Measurements from ENCODE around the gene PLEKHH2.
A peak's percentile ranks its signal among the peaks of the same experiment; 100 is the strongest.

The PLEKHH2 gene

DNA sequence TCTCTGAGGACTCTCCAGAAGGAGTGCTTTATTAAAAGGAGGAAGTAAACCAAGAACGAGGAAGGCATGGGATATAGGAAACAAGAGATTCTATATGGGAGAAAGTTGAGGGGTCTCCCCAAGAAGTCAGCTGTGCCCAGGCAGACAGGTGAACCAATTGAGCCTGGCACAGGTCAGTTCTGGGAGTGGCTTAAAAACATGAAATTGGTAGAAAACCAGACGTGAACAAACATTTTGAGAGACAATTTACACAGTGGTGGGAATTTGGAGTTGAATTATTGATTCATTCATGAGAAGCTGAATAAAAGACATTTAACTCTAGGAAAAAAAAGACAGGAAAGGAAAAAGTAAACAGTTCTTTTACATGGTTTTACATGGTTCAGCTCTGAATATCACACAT lies 16.4 kb downstream of the PLEKHH2 start:
- Histone ChIP-seq H3K27me3 (ENCODE audit: insufficient read depth, poor library complexity, severe bottlenecking) (peaks cover 4% of the 10 kb centered on the region), H3K27ac (replicated peaks) (no peak overlapping the region), H3K4me3 (replicated peaks; ENCODE audit: insufficient read depth, low read length) (no peak overlapping the region)
- TF ChIP-seq SPI1 (IDR thresholded peaks at IDR 0.05; ENCODE audit: borderline replicate concordance, low read depth) (no peak), REST (IDR thresholded peaks at IDR 0.05; ENCODE audit: insufficient replicate concordance, low read depth) (no peak), GABPA (IDR thresholded peaks at IDR 0.05; ENCODE audit: low read depth) (no peak), POLR2AphosphoS5 (IDR thresholded peaks at IDR 0.05; ENCODE audit: low read depth) (no peak)
- TF ChIP-seq, protein P1, sequence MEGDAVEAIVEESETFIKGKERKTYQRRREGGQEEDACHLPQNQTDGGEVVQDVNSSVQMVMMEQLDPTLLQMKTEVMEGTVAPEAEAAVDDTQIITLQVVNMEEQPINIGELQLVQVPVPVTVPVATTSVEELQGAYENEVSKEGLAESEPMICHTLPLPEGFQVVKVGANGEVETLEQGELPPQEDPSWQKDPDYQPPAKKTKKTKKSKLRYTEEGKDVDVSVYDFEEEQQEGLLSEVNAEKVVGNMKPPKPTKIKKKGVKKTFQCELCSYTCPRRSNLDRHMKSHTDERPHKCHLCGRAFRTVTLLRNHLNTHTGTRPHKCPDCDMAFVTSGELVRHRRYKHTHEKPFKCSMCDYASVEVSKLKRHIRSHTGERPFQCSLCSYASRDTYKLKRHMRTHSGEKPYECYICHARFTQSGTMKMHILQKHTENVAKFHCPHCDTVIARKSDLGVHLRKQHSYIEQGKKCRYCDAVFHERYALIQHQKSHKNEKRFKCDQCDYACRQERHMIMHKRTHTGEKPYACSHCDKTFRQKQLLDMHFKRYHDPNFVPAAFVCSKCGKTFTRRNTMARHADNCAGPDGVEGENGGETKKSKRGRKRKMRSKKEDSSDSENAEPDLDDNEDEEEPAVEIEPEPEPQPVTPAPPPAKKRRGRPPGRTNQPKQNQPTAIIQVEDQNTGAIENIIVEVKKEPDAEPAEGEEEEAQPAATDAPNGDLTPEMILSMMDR (IDR thresholded peaks at IDR 0.05; ENCODE audit: insufficient read depth, low read length) = no peak
- no peak for DNase-seq (ENCODE audit: low read depth in 1 of 2, low spot score in 1 of 2)

DNA sequence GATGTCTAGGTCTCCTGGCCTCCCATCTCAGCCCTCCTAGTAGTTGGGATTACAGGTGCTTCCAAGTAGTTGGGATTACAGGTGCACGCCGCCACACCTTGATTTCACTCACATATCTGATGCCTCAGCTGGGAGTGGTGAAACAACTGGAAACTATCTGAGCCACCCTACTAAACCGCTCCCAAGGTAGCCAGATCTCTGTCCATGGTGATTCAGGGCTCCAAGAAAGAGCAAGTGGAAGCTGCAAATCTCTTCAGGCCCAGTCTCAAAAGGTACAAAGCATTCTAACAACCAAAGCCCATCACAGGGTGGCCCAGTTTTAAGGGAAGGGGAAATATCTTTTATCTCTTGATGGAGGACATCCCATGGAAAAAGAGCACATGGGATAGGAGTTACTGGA lies 20.2 kb downstream of the PLEKHH2 start:
- Histone ChIP-seq H3K4me3 (replicated peaks; ENCODE audit: insufficient read depth, low read length) (no peak overlapping the region), H3K27me3 (ENCODE audit: insufficient read depth, poor library complexity, severe bottlenecking) (no peaks in the 10 kb centered on the region), H3K27ac (replicated peaks) (no peak overlapping the region)
- TF ChIP-seq REST (IDR thresholded peaks at IDR 0.05; ENCODE audit: insufficient replicate concordance, low read depth) = peak; percentile 67
- TF ChIP-seq, protein P1 (IDR thresholded peaks at IDR 0.05; ENCODE audit: insufficient read depth, low read length) = no peak
- no peak for DNase-seq (ENCODE audit: low read depth in 1 of 2, low spot score in 1 of 2)

- no peak for TF ChIP-seq SPI1 (IDR thresholded peaks at IDR 0.05; ENCODE audit: borderline replicate concordance, low read depth)
- TF ChIP-seq POLR2AphosphoS5 (IDR thresholded peaks at IDR 0.05; ENCODE audit: low read depth) = no peak
- TF ChIP-seq REST (IDR thresholded peaks at IDR 0.05; ENCODE audit: insufficient replicate concordance, low read depth) = no peak
- no peak for TF ChIP-seq GABPA (IDR thresholded peaks at IDR 0.05; ENCODE audit: low read depth)
- Histone ChIP-seq H3K4me3 (replicated peaks; ENCODE audit: insufficient read depth, low read length) (peak overlapping the region; percentile 7; the same call in 1 of the 2 replicates), H3K27ac (replicated peaks) (no peak overlapping the region), H3K27me3 (ENCODE audit: insufficient read depth, poor library complexity, severe bottlenecking) (no peaks in the 10 kb centered on the region)
- DNase-seq (ENCODE audit: low read depth in 1 of 2, low spot score in 1 of 2) = no peak
Observed at GRCh38 chr2:43675646-43676321, 38.7 kb downstream of the PLEKHH2 start.

Measured in HL-60 (cell line).